Skeletal muscle satellite cell (primary cell): Measurements from ENCODE around the gene SPCS2.

ENCODE experiments used
- H3K27me3 ChIP-seq: 2 replicates; pipeline ENCODE4 v1.7.0; 2013; ENCODE audit warnings: low read length; ENCODE audit not compliant: control insufficient read depth, insufficient read depth
- H3K36me3 ChIP-seq: 2 replicates; pipeline ENCODE4 v1.7.0; 2013; ENCODE audit warnings: mild to moderate bottlenecking, control low read depth, low read length; ENCODE audit not compliant: insufficient read depth
- H3K4me1 ChIP-seq: 2 replicates; pipeline ENCODE4 v1.7.0; 2013; ENCODE audit warnings: low read length; ENCODE audit not compliant: control insufficient read depth, insufficient read depth
- H3K4me2 ChIP-seq: 2 replicates; pipeline ENCODE4 v1.7.0; 2013; ENCODE audit warnings: mild to moderate bottlenecking, low read length
- H3K4me3 ChIP-seq: 2 replicates; pipeline ENCODE4 v1.7.0; 2013; ENCODE audit warnings: low read length
- H3K9ac ChIP-seq: 2 replicates; pipeline ENCODE4 v1.7.0; 2013; ENCODE audit warnings: mild to moderate bottlenecking, low read depth, low read length, moderate library complexity
- H3K9me3 ChIP-seq: replicated peaks from 2 replicates; pipeline ENCODE4 v1.7.0; 2013; ENCODE audit warnings: mild to moderate bottlenecking, control low read depth, low read length
- small RNA-seq: library from RNA; depleted of rRNA; stranded (forward); fragments of <200 nt; gene quantifications from one replicate; pipeline ENCODE3, GENCODE V24; 2012

Gene SPCS2

GRCh38 chr11:75028321-75028720 is 79.3 kb downstream of the SPCS2 start:
- peaks cover 21% of the 10 kb centered on the region for H3K27me3 ChIP-seq
- H3K9ac ChIP-seq: no peak overlapping the region
- peaks cover 14% of the 10 kb centered on the region for H3K4me1 ChIP-seq
- no peaks in the 10 kb centered on the region for H3K36me3 ChIP-seq
- H3K9me3 ChIP-seq: no peaks in the 10 kb centered on the region
- H3K4me3 ChIP-seq: no peak overlapping the region
- H3K4me2 ChIP-seq: no peak overlapping the region

Small RNA genes within 50 kb of the gene (small RNA-seq; reads per million reads assigned to genes)
- gene RNU6-216P: 0.21 reads per million
